H1 (cell line): ENCODE data around the gene RFX3. TPM values are rescaled to one million over a fixed set of nuclear protein-coding genes. Genes with fewer than 3 reads are reported as not detected.

ENCODE experiments used
- polyA plus RNA-seq, 7 experiments: library from polyadenylated mRNA; depleted of rRNA in 3 of 7; stranded (reverse) in 5 of 7; unstranded in 2 of 7; fragments of >200 nt in 5 of 7; fragments of 200-250 nt in 2 of 7; gene quantifications; 1 replicate in 5 of 7; 2 replicates in 1 of 7; 4 replicates in 1 of 7; pipeline versions ENCODE4 v1.2.1 to v1.2.3, GENCODE V29; 2011 to 2013; ENCODE audit warnings: missing spikeins in 2 of 7, mixed read lengths in 2 of 7
- total RNA-seq: library from RNA; stranded (reverse); fragmentation: NEBNext Ultra II Directional; extraction: Animal tissue kit (Norgen Biotek cat#: 25700); gene quantifications from 2 replicates; pipeline ENCODE4 v1.2.1, GENCODE V29; 2021
- TF ChIP-seq, protein P1 (sequence below): fragments of 300-600 bp; sonication (generic); IDR thresholded peaks from 2 replicates; pipeline ENCODE4 v1.7.1; 2012; ENCODE audit warnings: low read length, moderate library complexity, mild to moderate bottlenecking, inconsistent platforms; ENCODE audit not compliant: insufficient replicate concordance

The RFX3 gene
- total and polyA plus RNA-seq, 2 of the 8 experiments (the other 6 are each of a cell fraction or from before 2014, with no cell fraction given), result 4.9 to 22.6 TPM

DNA sequence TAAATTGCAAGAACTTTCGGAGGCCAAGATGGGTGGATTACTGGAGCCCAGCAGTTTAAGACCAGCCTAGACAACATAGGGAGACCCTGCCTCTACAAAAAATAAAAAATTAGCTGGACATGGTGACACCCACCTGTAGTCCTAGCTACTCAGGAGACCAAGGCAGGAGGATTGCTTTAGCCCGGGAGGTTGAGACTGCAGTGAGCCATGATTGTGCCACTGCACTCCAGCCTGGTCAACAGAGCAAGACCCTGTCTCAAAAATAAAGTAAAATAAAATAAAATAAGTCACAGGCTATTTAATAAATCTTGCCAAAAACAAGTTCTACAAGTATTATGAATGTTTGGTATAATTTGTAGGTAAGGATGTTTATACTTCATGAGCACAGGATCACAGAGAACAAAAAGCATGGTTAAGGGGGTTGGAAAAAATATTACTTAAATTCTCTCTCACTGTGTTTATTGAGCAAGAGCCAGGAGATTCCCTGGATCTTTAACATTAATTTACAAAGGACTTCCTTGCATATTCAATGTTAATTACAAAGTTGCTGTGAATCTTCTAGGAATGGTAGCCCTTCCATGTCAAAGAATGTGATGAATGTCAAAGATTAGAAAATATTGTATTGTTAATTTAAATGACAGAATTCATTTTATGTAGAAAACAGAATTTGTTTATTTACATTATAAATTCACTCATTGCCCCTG is 164.0 kb downstream of the RFX3 start (continued):
- TF ChIP-seq, protein P1, sequence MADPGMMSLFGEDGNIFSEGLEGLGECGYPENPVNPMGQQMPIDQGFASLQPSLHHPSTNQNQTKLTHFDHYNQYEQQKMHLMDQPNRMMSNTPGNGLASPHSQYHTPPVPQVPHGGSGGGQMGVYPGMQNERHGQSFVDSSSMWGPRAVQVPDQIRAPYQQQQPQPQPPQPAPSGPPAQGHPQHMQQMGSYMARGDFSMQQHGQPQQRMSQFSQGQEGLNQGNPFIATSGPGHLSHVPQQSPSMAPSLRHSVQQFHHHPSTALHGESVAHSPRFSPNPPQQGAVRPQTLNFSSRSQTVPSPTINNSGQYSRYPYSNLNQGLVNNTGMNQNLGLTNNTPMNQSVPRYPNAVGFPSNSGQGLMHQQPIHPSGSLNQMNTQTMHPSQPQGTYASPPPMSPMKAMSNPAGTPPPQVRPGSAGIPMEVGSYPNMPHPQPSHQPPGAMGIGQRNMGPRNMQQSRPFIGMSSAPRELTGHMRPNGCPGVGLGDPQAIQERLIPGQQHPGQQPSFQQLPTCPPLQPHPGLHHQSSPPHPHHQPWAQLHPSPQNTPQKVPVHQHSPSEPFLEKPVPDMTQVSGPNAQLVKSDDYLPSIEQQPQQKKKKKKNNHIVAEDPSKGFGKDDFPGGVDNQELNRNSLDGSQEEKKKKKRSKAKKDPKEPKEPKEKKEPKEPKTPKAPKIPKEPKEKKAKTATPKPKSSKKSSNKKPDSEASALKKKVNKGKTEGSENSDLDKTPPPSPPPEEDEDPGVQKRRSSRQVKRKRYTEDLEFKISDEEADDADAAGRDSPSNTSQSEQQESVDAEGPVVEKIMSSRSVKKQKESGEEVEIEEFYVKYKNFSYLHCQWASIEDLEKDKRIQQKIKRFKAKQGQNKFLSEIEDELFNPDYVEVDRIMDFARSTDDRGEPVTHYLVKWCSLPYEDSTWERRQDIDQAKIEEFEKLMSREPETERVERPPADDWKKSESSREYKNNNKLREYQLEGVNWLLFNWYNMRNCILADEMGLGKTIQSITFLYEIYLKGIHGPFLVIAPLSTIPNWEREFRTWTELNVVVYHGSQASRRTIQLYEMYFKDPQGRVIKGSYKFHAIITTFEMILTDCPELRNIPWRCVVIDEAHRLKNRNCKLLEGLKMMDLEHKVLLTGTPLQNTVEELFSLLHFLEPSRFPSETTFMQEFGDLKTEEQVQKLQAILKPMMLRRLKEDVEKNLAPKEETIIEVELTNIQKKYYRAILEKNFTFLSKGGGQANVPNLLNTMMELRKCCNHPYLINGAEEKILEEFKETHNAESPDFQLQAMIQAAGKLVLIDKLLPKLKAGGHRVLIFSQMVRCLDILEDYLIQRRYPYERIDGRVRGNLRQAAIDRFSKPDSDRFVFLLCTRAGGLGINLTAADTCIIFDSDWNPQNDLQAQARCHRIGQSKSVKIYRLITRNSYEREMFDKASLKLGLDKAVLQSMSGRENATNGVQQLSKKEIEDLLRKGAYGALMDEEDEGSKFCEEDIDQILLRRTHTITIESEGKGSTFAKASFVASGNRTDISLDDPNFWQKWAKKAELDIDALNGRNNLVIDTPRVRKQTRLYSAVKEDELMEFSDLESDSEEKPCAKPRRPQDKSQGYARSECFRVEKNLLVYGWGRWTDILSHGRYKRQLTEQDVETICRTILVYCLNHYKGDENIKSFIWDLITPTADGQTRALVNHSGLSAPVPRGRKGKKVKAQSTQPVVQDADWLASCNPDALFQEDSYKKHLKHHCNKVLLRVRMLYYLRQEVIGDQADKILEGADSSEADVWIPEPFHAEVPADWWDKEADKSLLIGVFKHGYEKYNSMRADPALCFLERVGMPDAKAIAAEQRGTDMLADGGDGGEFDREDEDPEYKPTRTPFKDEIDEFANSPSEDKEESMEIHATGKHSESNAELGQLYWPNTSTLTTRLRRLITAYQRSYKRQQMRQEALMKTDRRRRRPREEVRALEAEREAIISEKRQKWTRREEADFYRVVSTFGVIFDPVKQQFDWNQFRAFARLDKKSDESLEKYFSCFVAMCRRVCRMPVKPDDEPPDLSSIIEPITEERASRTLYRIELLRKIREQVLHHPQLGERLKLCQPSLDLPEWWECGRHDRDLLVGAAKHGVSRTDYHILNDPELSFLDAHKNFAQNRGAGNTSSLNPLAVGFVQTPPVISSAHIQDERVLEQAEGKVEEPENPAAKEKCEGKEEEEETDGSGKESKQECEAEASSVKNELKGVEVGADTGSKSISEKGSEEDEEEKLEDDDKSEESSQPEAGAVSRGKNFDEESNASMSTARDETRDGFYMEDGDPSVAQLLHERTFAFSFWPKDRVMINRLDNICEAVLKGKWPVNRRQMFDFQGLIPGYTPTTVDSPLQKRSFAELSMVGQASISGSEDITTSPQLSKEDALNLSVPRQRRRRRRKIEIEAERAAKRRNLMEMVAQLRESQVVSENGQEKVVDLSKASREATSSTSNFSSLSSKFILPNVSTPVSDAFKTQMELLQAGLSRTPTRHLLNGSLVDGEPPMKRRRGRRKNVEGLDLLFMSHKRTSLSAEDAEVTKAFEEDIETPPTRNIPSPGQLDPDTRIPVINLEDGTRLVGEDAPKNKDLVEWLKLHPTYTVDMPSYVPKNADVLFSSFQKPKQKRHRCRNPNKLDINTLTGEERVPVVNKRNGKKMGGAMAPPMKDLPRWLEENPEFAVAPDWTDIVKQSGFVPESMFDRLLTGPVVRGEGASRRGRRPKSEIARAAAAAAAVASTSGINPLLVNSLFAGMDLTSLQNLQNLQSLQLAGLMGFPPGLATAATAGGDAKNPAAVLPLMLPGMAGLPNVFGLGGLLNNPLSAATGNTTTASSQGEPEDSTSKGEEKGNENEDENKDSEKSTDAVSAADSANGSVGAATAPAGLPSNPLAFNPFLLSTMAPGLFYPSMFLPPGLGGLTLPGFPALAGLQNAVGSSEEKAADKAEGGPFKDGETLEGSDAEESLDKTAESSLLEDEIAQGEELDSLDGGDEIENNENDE, result no peak
